Activated T-cell treated with anti-CD3 and anti-CD28 coated beads, Interleukin-2, amount 50 U/mL, for 72 hours (primary cell): ENCODE data around the gene MRGPRE. TPM values are rescaled to one million over a fixed set of nuclear protein-coding genes. Genes with fewer than 3 reads are reported as not detected.
"Not testable (repeated sequence)": the region's sequence is repeated elsewhere in the genome, so short reads cannot be mapped to it uniquely, and the experiment has no call there.

Experiments used
- ATAC-seq, 2 donors: fragments of 150-1000 bp; cut with Tn5 transposase; replicated peaks in 1 of 2; 2 replicates each; pipeline ENCODE4 v1.10.0; 2021; ENCODE audit warnings: moderate library complexity in 2 of 2, mild to moderate bottlenecking in 1 of 2
- DNase-seq, 2 donors: peaks; one replicate each; pipeline ENCODE4 v3.0.0; 2021 to 2022; ENCODE audit warnings: mixed read lengths in 1 of 2
- H3K27ac Mint-ChIP-seq: one replicate; pipeline ENCODE4 v1.8.0; 2022; ENCODE audit warnings: mild to moderate bottlenecking, moderate library complexity, mixed read lengths
- H3K27me3 Mint-ChIP-seq: one replicate; pipeline ENCODE4 v1.8.0; 2022; ENCODE audit warnings: low read depth, mixed read lengths
- H3K36me3 Mint-ChIP-seq, 2 donors: one replicate each; pipeline ENCODE4 v1.8.0; 2022; ENCODE audit warnings: mixed read lengths in 2 of 2, mild to moderate bottlenecking in 1 of 2; ENCODE audit not compliant: insufficient read depth in 2 of 2
- H3K4me1 Mint-ChIP-seq: one replicate; pipeline ENCODE4 v1.8.0; 2022; ENCODE audit warnings: low read depth, mixed read lengths
- H3K4me3 Mint-ChIP-seq, 2 donors: one replicate each; pipeline ENCODE4 v1.8.0; 2022; ENCODE audit warnings: mild to moderate bottlenecking in 2 of 2, mixed read lengths in 2 of 2, moderate library complexity in 2 of 2
- H3K9me3 Mint-ChIP-seq, 2 donors: one replicate each; pipeline ENCODE4 v1.8.0; 2022; ENCODE audit warnings: mixed read lengths in 2 of 2
- total RNA-seq, 2 donors: library from RNA; stranded (reverse); gene quantifications; one replicate each; pipeline ENCODE4 v1.2.3, GENCODE V29; 2022

Gene MRGPRE
- not detected for total RNA-seq

- Mint-ChIP-seq H3K27ac (no peak within 1 kb of the TSS), H3K9me3 (no peaks in the 10 kb centered on the region), H3K4me3 (no peak within 1 kb of the TSS), H3K4me1 (no peaks in the 10 kb centered on the region), H3K36me3 (no peaks in the 10 kb centered on the region), H3K27me3 (peaks cover 5% of the 10 kb centered on the region)
- no peak for DNase-seq
- no peak for ATAC-seq
Measured at GRCh38 chr11:3231851-3232744, at the start of gene MRGPRE. Gene MRGPRE (minus strand): TSS chr11:3232417. CDS start chr11:3228799, 3,618 bp downstream.

GRCh38 chr11:3281146-3281545 lies 48.9 kb upstream of the MRGPRE start:
- H3K4me3 Mint-ChIP-seq, H3K4me1 Mint-ChIP-seq, H3K27ac Mint-ChIP-seq, DNase-seq, H3K27me3 Mint-ChIP-seq, H3K36me3 Mint-ChIP-seq, ATAC-seq, H3K9me3 Mint-ChIP-seq: not testable (repeated sequence)

- not testable (repeated sequence) for H3K27me3 Mint-ChIP-seq, H3K27ac Mint-ChIP-seq, H3K4me3 Mint-ChIP-seq, ATAC-seq, DNase-seq, H3K36me3 Mint-ChIP-seq, H3K4me1 Mint-ChIP-seq, H3K9me3 Mint-ChIP-seq
Measured at GRCh38 chr11:3280662-3281061, 48.4 kb upstream of the MRGPRE start.

GRCh38 chr11:3278922-3279321 lies 46.7 kb upstream of the MRGPRE start:
- not testable (repeated sequence) for DNase-seq, H3K4me1 Mint-ChIP-seq, H3K4me3 Mint-ChIP-seq, H3K9me3 Mint-ChIP-seq, H3K36me3 Mint-ChIP-seq, H3K27ac Mint-ChIP-seq, H3K27me3 Mint-ChIP-seq
- peak; percentile 72 to 84 for ATAC-seq

- not testable (repeated sequence) for ATAC-seq, H3K4me1 Mint-ChIP-seq, H3K4me3 Mint-ChIP-seq, H3K9me3 Mint-ChIP-seq, H3K36me3 Mint-ChIP-seq, H3K27ac Mint-ChIP-seq, DNase-seq, H3K27me3 Mint-ChIP-seq
Measured at GRCh38 chr11:3273629-3274028, 41.4 kb upstream of the MRGPRE start.

GRCh38 chr11:3262548-3262947 lies 30.3 kb upstream of the MRGPRE start:
- not testable (repeated sequence) for H3K4me3 Mint-ChIP-seq, H3K27me3 Mint-ChIP-seq, DNase-seq, H3K27ac Mint-ChIP-seq, ATAC-seq, H3K9me3 Mint-ChIP-seq, H3K36me3 Mint-ChIP-seq, H3K4me1 Mint-ChIP-seq

GRCh38 chr11:3261831-3262230 lies 29.6 kb upstream of the MRGPRE start:
- H3K27ac Mint-ChIP-seq, ATAC-seq: not testable (repeated sequence)

GRCh38 chr11:3257509-3257908 lies 25.3 kb upstream of the MRGPRE start:
- not testable (repeated sequence) for DNase-seq, H3K4me1 Mint-ChIP-seq, H3K9me3 Mint-ChIP-seq, H3K27ac Mint-ChIP-seq, H3K4me3 Mint-ChIP-seq, H3K27me3 Mint-ChIP-seq, H3K36me3 Mint-ChIP-seq, ATAC-seq

More at GRCh38 chr11:3261831-3262230, 29.6 kb upstream of the MRGPRE start:
- H3K9me3 Mint-ChIP-seq, H3K4me1 Mint-ChIP-seq, H3K36me3 Mint-ChIP-seq, H3K4me3 Mint-ChIP-seq, DNase-seq, H3K27me3 Mint-ChIP-seq: not testable (repeated sequence)

GRCh38 chr11:3255241-3255640 lies 23.0 kb upstream of the MRGPRE start:
- H3K4me3 Mint-ChIP-seq, DNase-seq, H3K27me3 Mint-ChIP-seq, ATAC-seq, H3K9me3 Mint-ChIP-seq, H3K36me3 Mint-ChIP-seq, H3K27ac Mint-ChIP-seq, H3K4me1 Mint-ChIP-seq: not testable (repeated sequence)

- H3K4me3 Mint-ChIP-seq, H3K27ac Mint-ChIP-seq, H3K27me3 Mint-ChIP-seq, H3K9me3 Mint-ChIP-seq, DNase-seq, ATAC-seq, H3K36me3 Mint-ChIP-seq, H3K4me1 Mint-ChIP-seq: not testable (repeated sequence)
Measured at GRCh38 chr11:3254773-3255172, 22.6 kb upstream of the MRGPRE start.

- peaks cover 27% of the 10 kb centered on the region for H3K27me3 Mint-ChIP-seq
- no peak for DNase-seq
- ATAC-seq, result no peak
Measured at GRCh38 chr11:3245071-3245470, 12.9 kb upstream of the MRGPRE start.

GRCh38 chr11:3243880-3244279 lies 11.7 kb upstream of the MRGPRE start:
- no peaks in the 10 kb centered on the region for H3K9me3 Mint-ChIP-seq
- no peaks in the 10 kb centered on the region for H3K4me1 Mint-ChIP-seq
- no peak overlapping the region for H3K4me3 Mint-ChIP-seq
- no peaks in the 10 kb centered on the region for H3K36me3 Mint-ChIP-seq
- DNase-seq, result no peak
- peaks cover 27% of the 10 kb centered on the region for H3K27me3 Mint-ChIP-seq
- no peak for ATAC-seq
- H3K27ac Mint-ChIP-seq, result no peak overlapping the region

More at GRCh38 chr11:3245071-3245470, 12.9 kb upstream of the MRGPRE start:
- H3K36me3 Mint-ChIP-seq, result no peaks in the 10 kb centered on the region
- no peaks in the 10 kb centered on the region for H3K9me3 Mint-ChIP-seq
- no peaks in the 10 kb centered on the region for H3K4me1 Mint-ChIP-seq
- H3K4me3 Mint-ChIP-seq, result no peak overlapping the region
- H3K27ac Mint-ChIP-seq, result no peak overlapping the region

GRCh38 chr11:3237119-3237518 lies 4.9 kb upstream of the MRGPRE start:
- ATAC-seq, result no peak
- no peak for DNase-seq
- H3K4me1 Mint-ChIP-seq, result no peaks in the 10 kb centered on the region
- no peak overlapping the region for H3K27ac Mint-ChIP-seq
- H3K36me3 Mint-ChIP-seq, result no peaks in the 10 kb centered on the region
- H3K9me3 Mint-ChIP-seq, result no peaks in the 10 kb centered on the region
- H3K4me3 Mint-ChIP-seq, result no peak overlapping the region
- H3K27me3 Mint-ChIP-seq, result peaks cover 5% of the 10 kb centered on the region

- H3K9me3 Mint-ChIP-seq, result no peaks in the 10 kb centered on the region
- no peaks in the 10 kb centered on the region for H3K4me1 Mint-ChIP-seq
- H3K4me3 Mint-ChIP-seq, result no peak overlapping the region
- H3K36me3 Mint-ChIP-seq, result no peaks in the 10 kb centered on the region
- no peak overlapping the region for H3K27ac Mint-ChIP-seq
- peaks cover 5% of the 10 kb centered on the region for H3K27me3 Mint-ChIP-seq
- no peak for ATAC-seq
- DNase-seq, result no peak
Measured at GRCh38 chr11:3234846-3235245, 2.6 kb upstream of the MRGPRE start.
